Measurements from ENCODE around the gene ZNF862. TPM values are rescaled to one million over a fixed set of nuclear protein-coding genes. Genes with fewer than 3 reads are reported as not detected.

The ZNF862 gene
- total RNA-seq, 1 experiment from 2014 or later, result 42.4 TPM

DNA sequence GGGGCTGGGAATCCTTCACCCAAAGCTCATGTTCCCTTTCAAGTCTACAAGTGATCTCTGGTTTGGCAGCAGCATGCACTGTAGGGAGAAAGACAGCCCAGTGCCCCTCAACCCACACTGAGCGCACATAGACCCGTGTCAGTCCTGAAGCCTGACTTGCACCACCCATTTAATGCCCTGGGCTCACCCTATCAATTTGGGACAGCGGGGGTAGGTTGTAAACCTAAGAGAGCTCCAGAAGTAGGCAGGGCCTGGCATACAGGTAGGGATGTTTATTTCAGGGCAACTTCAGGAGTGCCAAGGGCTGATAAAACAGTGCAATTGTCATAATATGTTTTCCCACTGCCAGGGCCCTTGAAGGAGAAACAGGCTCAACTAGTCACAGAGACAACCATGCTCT, 32.1 kb downstream of the ZNF862 start:
- intact Hi-C loops (cut with micrococcal nuclease; ENCODE audit: unreplicated experiment), result loop anchor here (5.0 to 10.0 kb wide), 2 partner anchors 63 to 245 kb away; no protein-coding TSS in a partner anchor
- Histone ChIP-seq H3K27ac (no peak overlapping the region), H3K9me3 (ENCODE audit: insufficient read depth, low read depth) (no peaks in the 10 kb centered on the region), H3K4me2 (no peak overlapping the region), H3K9me2 (ENCODE audit: insufficient read depth) (no peaks in the 10 kb centered on the region), H3K4me1 (replicated peaks; ENCODE audit: insufficient read depth) (peaks cover 5% of the 10 kb centered on the region; the same call in 1 of the 2 replicates), H2AFZ (no peak overlapping the region), H3K36me3 (ENCODE audit: low read depth) (no peaks in the 10 kb centered on the region), H3K79me2 (ENCODE audit: low read depth) (no peaks in the 10 kb centered on the region), H3K27me3 (ENCODE audit: insufficient read depth, low read depth) (no peaks in the 10 kb centered on the region), H3K4me3 (no peak overlapping the region), H3F3A (ENCODE audit: insufficient read depth, low read depth) (peaks cover 19% of the 10 kb centered on the region; the same call in 1 of the 2 replicates), H4K20me1 (ENCODE audit: insufficient read depth) (no peaks in the 10 kb centered on the region)
- TF ChIP-seq EZH2 (IDR thresholded peaks at IDR 0.05; ENCODE audit: low read depth) (no peak), CTCF (conservative IDR thresholded peaks at IDR 0.05) (no peak)
- ChIA-PET POLR2A (ENCODE audit: unreplicated experiment) (no interaction called here), CTCF (no interaction called here)
- no peak for DNase-seq
- no TSS peak for BruUV-seq (replicated peaks)

DNA sequence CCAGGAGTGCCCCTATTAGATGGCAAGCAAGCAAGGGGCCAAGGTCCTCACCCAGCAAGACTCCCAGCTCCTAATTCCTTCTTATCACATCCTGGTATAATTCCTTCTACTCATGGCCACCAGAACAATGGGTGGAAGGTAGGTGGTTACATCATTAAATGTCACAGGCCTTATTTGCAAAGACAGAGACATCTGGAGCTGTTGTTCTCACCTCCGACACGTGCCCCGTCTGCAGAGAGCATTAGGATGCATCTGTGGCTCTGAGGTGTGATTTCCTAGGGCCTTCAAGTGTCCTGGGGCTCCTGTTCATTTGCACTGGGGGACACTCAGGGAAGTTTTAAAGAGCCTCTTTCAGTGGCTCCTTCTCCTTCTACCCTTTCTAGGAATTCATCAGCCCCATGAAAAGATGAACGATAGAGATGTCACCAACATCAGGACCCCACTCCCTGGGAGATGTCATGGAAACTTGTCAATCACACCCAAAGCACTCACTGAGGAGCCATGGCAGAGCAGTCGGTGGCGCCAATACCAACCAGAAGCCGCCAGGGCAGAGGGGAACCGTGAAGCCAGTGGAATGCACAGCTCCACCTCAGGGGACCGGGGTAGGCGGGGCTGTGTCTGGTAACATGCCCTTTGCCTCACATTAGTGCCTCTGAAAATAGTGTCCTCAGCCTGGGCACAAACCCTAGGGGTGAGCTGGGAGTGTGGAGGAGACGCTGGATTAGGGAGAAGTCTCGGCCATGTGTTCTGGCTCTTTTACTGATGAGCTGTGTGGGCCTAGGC, 32.7 kb downstream of the ZNF862 start:
- CTCF ChIA-PET, result no interaction called here
- H3K4me2 ChIP-seq, result no peak overlapping the region

DNA sequence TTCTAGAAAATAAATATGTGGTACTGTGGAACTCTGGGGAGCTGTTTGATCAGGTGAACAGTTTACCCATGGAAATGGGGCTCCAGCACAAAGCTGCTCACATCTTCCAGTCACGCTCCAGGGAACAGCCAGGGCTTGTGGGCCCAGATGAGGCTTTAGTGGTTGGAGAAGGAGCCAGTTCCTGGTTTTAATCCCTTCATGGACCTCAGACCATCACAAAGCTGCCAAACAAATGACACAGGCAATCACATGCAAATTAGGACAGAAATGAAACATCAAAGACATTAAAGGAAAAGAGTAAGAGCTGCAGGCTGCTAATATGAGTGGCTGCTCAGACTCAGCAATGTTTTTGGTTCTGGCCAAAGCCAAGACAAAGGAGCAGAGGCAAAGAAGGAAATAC, 33.4 kb downstream of the ZNF862 start:
- Histone ChIP-seq H4K20me1 (ENCODE audit: insufficient read depth) (no peaks in the 10 kb centered on the region), H3F3A (ENCODE audit: insufficient read depth, low read depth) (peaks cover 19% of the 10 kb centered on the region; the same call in 1 of the 2 replicates), H3K27ac (no peak overlapping the region), H3K36me3 (ENCODE audit: low read depth) (no peaks in the 10 kb centered on the region), H2AFZ (no peak overlapping the region), H3K9me2 (ENCODE audit: insufficient read depth) (no peaks in the 10 kb centered on the region), H3K27me3 (ENCODE audit: insufficient read depth, low read depth) (no peaks in the 10 kb centered on the region), H3K79me2 (ENCODE audit: low read depth) (no peaks in the 10 kb centered on the region), H3K4me1 (replicated peaks; ENCODE audit: insufficient read depth) (peaks cover 5% of the 10 kb centered on the region; the same call in 1 of the 2 replicates), H3K9me3 (ENCODE audit: insufficient read depth, low read depth) (no peaks in the 10 kb centered on the region), H3K4me3 (no peak overlapping the region), H3K4me2 (no peak overlapping the region)
- intact Hi-C loops (cut with micrococcal nuclease; ENCODE audit: unreplicated experiment), result loop anchor here (1.0 to 10.0 kb wide), 3 partner anchors 15 to 247 kb away; no protein-coding TSS in a partner anchor
- ChIA-PET CTCF (interaction anchor here (0.6 kb wide), 1 partner anchor 409 kb away, joined by 4 read pairs; no protein-coding TSS in a partner anchor), POLR2A (ENCODE audit: unreplicated experiment) (interaction anchor here (0.6 kb wide), 1 partner anchor 40 kb away, joined by 6 read pairs; no protein-coding TSS in a partner anchor)
- TF ChIP-seq EZH2 (IDR thresholded peaks at IDR 0.05; ENCODE audit: low read depth) (no peak), CTCF (conservative IDR thresholded peaks at IDR 0.05) (no peak)
- BruUV-seq (replicated peaks), result no TSS peak
- no peak for DNase-seq

More for the DNA sequence above, 32.7 kb downstream of the ZNF862 start:
- H3K27me3 ChIP-seq (ENCODE audit: insufficient read depth, low read depth), result no peaks in the 10 kb centered on the region
- no peak overlapping the region for H2AFZ ChIP-seq
- H3K27ac ChIP-seq, result no peak overlapping the region
- H3K9me2 ChIP-seq (ENCODE audit: insufficient read depth), result no peaks in the 10 kb centered on the region
- no peaks in the 10 kb centered on the region for H3K9me3 ChIP-seq (ENCODE audit: insufficient read depth, low read depth)
- H3K79me2 ChIP-seq (ENCODE audit: low read depth), result no peaks in the 10 kb centered on the region
- no peak for DNase-seq
- intact Hi-C loops (cut with micrococcal nuclease; ENCODE audit: unreplicated experiment), result loop anchor here (1.0 to 10.0 kb wide), 3 partner anchors 15 to 246 kb away; no protein-coding TSS in a partner anchor
- POLR2A ChIA-PET (ENCODE audit: unreplicated experiment), result no interaction called here
- H3K36me3 ChIP-seq (ENCODE audit: low read depth), result no peaks in the 10 kb centered on the region
- TF ChIP-seq CTCF (conservative IDR thresholded peaks at IDR 0.05) (no peak), EZH2 (IDR thresholded peaks at IDR 0.05; ENCODE audit: low read depth) (no peak)
- no peaks in the 10 kb centered on the region for H4K20me1 ChIP-seq (ENCODE audit: insufficient read depth)
- peaks cover 19% of the 10 kb centered on the region; the same call in 1 of the 2 replicates for H3F3A ChIP-seq (ENCODE audit: insufficient read depth, low read depth)
- H3K4me3 ChIP-seq, result no peak overlapping the region
- no TSS peak for BruUV-seq (replicated peaks)
- H3K4me1 ChIP-seq (replicated peaks; ENCODE audit: insufficient read depth), result peaks cover 5% of the 10 kb centered on the region; the same call in 1 of the 2 replicates
